HEK293T (cell line): ENCODE measurements around the gene GAPDHS.

Experiments used
- BHLHE40 ChIP-seq: fragments of 450-650 bp; IDR thresholded peaks from 2 replicates; pipeline ENCODE4 v1.6.1; 2016; ENCODE audit warnings: mild to moderate bottlenecking, moderate library complexity, borderline replicate concordance
- CTBP1 ChIP-seq: fragments of 450-650 bp; IDR thresholded peaks from 2 replicates; pipeline ENCODE4 v1.6.1; 2016; ENCODE audit warnings: borderline replicate concordance
- ELF4 ChIP-seq: fragments of 450-650 bp; IDR thresholded peaks from 2 replicates; pipeline ENCODE4 v1.6.1; 2017; ENCODE audit warnings: antibody characterized with exemption
- FOXA1 ChIP-seq: fragments of 450-650 bp; IDR thresholded peaks from 2 replicates; pipeline ENCODE4 v1.6.1; 2016; ENCODE audit warnings: mild to moderate bottlenecking
- FOXK2 ChIP-seq: fragments of 450-650 bp; IDR thresholded peaks from 2 replicates; pipeline ENCODE4 v1.6.1; 2016; ENCODE audit warnings: mild to moderate bottlenecking
- FOXM1 ChIP-seq: fragments of 450-650 bp; IDR thresholded peaks from 2 replicates; pipeline ENCODE4 v1.6.1; 2017; ENCODE audit warnings: mild to moderate bottlenecking, borderline replicate concordance
- HDGF ChIP-seq: fragments of 450-650 bp; IDR thresholded peaks from 2 replicates; pipeline ENCODE4 v1.6.1; 2017; ENCODE audit warnings: antibody characterized with exemption, borderline replicate concordance
- L3MBTL2 ChIP-seq: fragments of 450-650 bp; conservative IDR thresholded peaks from 2 replicates; pipeline ENCODE4 v1.6.1; 2016; ENCODE audit warnings: mild to moderate bottlenecking
- LEF1 ChIP-seq: fragments of 450-650 bp; IDR thresholded peaks from 2 replicates; pipeline ENCODE4 v1.6.1; 2017; ENCODE audit warnings: mild to moderate bottlenecking, borderline replicate concordance
- SP1 ChIP-seq: fragments of 450-650 bp; IDR thresholded peaks from 2 replicates; pipeline ENCODE4 v1.6.1; 2017
- TARDBP ChIP-seq: fragments of 450-650 bp; IDR thresholded peaks from 2 replicates; pipeline ENCODE4 v1.6.1; 2016
- ZNF384 ChIP-seq: fragments of 450-650 bp; IDR thresholded peaks from 2 replicates; pipeline ENCODE4 v1.6.1; 2016
- TF ChIP-seq, protein P1 (sequence below): fragments of 450-650 bp; IDR thresholded peaks from 2 replicates; pipeline ENCODE4 v1.6.1; 2016

DNA sequence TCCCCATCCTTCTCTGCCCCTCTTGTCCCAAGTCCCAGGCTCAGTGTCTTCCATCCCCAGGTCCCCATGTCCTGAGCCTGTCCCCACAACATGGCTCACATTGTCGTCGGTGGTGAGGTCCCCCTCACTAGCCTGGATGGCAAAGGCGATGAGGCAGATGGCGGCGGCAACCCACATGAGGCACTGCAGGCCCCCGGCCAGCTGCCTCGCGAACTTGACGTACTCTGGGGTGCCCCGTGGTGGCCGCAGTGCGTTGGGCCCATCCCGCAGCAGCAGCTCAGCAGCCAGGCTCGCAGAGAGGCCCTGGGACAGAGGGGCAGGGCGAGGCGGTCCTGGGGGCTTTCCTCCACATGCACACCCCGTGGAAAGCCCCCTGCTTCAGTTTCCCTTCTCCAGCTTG lies 29.1 kb downstream of the GAPDHS start:
- TF ChIP-seq ELF4 (no peak), FOXM1 (no peak), SP1 (no peak), ZNF384 (no peak), L3MBTL2 (no peak), FOXA1 (no peak), CTBP1 (no peak), TARDBP (no peak), HDGF (no peak), BHLHE40 (no peak), LEF1 (no peak), FOXK2 (no peak)
- TF ChIP-seq, protein P1, sequence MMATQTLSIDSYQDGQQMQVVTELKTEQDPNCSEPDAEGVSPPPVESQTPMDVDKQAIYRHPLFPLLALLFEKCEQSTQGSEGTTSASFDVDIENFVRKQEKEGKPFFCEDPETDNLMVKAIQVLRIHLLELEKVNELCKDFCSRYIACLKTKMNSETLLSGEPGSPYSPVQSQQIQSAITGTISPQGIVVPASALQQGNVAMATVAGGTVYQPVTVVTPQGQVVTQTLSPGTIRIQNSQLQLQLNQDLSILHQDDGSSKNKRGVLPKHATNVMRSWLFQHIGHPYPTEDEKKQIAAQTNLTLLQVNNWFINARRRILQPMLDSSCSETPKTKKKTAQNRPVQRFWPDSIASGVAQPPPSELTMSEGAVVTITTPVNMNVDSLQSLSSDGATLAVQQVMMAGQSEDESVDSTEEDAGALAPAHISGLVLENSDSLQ = no peak
